22Rv1 (cell line): ENCODE results near the gene MGAT5.

Experiments
- ZFX ChIP-seq: fragments of 450-650 bp; IDR thresholded peaks from 2 replicates; pipeline ENCODE4 v1.6.1; 2017; ENCODE audit warnings: antibody characterized with exemption, borderline replicate concordance
- TF ChIP-seq, protein P1 (sequence below): fragments of 450-650 bp; IDR thresholded peaks from 2 replicates; pipeline ENCODE4 v1.5.1; 2017; ENCODE audit warnings: mild to moderate bottlenecking

DNA sequence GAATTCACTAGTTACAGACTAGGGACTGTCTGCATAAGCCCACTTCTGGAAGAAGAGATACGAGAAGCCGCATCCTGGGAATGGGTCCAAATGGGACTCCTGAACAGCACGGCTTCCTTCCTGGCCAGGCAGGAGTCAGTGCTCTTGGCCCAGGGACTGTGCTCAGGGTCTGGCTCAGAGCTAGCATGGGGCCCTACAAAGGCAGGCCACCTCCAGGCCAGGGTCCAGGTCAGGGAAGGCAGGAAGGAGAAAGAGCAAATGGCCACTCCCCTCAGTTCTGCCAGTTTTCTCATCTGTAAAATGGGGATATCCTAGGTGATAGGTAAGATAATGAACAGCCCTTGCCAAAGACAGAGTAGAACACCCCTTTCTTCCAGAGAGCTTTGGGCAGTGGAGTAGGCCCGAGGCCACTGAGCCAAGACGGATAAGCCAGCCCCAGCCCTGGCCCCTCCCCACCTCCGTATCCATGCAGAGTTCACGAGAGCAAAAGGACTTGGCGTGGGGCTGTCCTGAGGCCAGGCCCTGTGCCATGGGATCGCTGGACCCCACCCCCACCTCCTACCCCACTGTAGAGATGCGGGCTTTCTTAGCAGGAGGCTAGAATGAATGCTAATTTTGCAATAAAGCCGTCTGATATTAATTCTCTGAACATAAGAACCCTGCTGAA, 190.1 kb downstream of the MGAT5 start:
- TF ChIP-seq, protein P1, sequence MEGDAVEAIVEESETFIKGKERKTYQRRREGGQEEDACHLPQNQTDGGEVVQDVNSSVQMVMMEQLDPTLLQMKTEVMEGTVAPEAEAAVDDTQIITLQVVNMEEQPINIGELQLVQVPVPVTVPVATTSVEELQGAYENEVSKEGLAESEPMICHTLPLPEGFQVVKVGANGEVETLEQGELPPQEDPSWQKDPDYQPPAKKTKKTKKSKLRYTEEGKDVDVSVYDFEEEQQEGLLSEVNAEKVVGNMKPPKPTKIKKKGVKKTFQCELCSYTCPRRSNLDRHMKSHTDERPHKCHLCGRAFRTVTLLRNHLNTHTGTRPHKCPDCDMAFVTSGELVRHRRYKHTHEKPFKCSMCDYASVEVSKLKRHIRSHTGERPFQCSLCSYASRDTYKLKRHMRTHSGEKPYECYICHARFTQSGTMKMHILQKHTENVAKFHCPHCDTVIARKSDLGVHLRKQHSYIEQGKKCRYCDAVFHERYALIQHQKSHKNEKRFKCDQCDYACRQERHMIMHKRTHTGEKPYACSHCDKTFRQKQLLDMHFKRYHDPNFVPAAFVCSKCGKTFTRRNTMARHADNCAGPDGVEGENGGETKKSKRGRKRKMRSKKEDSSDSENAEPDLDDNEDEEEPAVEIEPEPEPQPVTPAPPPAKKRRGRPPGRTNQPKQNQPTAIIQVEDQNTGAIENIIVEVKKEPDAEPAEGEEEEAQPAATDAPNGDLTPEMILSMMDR = no peak
- TF ChIP-seq ZFX = no peak
